ENCODE data around the gene DQX1. TPM values are rescaled to one million over a fixed set of nuclear protein-coding genes. Genes with fewer than 3 reads are reported as not detected.

DQX1 gene
- total RNA-seq, 1 experiment from 2014 or later, result 1.3 TPM

DNA sequence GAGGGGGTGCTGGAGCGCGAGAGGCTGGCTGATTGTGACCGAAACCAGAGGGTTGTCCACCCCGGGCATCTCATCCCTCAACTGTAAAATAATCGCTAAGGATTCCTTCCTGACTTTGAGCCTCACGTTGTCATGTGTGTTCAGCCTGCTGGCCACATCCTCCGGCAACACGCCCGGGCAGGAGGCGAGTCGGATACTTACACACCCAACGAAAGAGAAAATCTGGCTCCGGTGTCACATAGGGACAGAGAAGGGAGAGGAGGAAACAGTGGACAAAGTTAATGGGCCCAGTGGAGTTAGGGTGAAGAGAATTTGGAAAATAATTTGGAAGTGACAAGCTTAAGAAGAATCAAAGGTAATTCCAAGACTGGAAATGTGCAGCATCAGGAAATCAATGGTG, 9.4 kb downstream of the DQX1 start:
- Histone ChIP-seq H3K4me1 (replicated peaks; ENCODE audit: insufficient read depth) (no peaks in the 10 kb centered on the region), H2AFZ (no peak overlapping the region), H3K4me3 (no peak overlapping the region), H3K27ac (no peak overlapping the region), H3K79me2 (ENCODE audit: low read depth) (no peaks in the 10 kb centered on the region), H3K9me2 (ENCODE audit: insufficient read depth) (no peaks in the 10 kb centered on the region), H3F3A (ENCODE audit: insufficient read depth, low read depth) (no peaks in the 10 kb centered on the region), H3K27me3 (ENCODE audit: insufficient read depth, low read depth) (no peaks in the 10 kb centered on the region), H4K20me1 (ENCODE audit: insufficient read depth) (no peaks in the 10 kb centered on the region), H3K9me3 (ENCODE audit: insufficient read depth, low read depth) (no peaks in the 10 kb centered on the region), H3K4me2 (no peak overlapping the region), H3K36me3 (ENCODE audit: low read depth) (no peaks in the 10 kb centered on the region)
- TF ChIP-seq EZH2 (IDR thresholded peaks at IDR 0.05; ENCODE audit: low read depth), result no peak
- TF ChIP-seq, protein P1, sequence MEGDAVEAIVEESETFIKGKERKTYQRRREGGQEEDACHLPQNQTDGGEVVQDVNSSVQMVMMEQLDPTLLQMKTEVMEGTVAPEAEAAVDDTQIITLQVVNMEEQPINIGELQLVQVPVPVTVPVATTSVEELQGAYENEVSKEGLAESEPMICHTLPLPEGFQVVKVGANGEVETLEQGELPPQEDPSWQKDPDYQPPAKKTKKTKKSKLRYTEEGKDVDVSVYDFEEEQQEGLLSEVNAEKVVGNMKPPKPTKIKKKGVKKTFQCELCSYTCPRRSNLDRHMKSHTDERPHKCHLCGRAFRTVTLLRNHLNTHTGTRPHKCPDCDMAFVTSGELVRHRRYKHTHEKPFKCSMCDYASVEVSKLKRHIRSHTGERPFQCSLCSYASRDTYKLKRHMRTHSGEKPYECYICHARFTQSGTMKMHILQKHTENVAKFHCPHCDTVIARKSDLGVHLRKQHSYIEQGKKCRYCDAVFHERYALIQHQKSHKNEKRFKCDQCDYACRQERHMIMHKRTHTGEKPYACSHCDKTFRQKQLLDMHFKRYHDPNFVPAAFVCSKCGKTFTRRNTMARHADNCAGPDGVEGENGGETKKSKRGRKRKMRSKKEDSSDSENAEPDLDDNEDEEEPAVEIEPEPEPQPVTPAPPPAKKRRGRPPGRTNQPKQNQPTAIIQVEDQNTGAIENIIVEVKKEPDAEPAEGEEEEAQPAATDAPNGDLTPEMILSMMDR (conservative IDR thresholded peaks at IDR 0.05), result no peak
- intact Hi-C loops (cut with micrococcal nuclease; ENCODE audit: unreplicated experiment), result no loop called here
- ChIA-PET CTCF (no interaction called here), POLR2A (ENCODE audit: unreplicated experiment) (no interaction called here)
- no peak for DNase-seq
- no TSS peak for BruUV-seq (replicated peaks)

DNA sequence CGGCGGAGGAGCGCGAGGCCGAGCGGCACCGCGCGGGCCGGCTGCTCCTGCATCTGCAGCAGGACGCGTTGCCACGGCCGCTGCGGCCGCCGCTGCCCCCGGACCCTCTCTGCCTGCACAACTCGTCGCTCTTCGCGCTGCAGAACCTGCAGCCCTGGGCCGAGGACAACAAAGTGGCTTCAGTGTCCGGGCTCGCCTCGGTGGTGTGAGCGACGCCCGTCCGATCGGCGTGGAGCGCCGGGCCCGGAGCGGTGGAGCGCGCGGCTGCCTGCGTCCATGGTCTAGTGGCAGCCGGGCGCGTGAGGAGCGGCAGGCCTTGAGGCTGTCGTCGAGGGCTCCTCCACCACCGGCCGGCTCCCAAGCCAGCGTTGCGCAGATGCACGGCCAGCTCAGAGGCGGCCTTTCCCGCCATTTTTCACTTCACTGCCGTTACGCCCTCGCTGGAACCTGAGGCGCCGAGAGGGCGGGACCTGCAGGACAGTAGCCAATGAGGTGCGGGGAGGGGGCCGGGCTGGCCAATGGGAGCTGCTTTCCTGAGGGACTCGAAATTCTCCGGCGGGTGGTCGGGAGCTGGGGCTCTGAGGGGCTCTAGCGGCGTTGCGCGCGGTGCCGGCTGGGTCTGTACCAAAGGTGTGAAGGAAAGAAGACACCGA, 9.9 kb downstream of the DQX1 start:
- POLR2A ChIA-PET (ENCODE audit: unreplicated experiment), result no interaction called here

DNA sequence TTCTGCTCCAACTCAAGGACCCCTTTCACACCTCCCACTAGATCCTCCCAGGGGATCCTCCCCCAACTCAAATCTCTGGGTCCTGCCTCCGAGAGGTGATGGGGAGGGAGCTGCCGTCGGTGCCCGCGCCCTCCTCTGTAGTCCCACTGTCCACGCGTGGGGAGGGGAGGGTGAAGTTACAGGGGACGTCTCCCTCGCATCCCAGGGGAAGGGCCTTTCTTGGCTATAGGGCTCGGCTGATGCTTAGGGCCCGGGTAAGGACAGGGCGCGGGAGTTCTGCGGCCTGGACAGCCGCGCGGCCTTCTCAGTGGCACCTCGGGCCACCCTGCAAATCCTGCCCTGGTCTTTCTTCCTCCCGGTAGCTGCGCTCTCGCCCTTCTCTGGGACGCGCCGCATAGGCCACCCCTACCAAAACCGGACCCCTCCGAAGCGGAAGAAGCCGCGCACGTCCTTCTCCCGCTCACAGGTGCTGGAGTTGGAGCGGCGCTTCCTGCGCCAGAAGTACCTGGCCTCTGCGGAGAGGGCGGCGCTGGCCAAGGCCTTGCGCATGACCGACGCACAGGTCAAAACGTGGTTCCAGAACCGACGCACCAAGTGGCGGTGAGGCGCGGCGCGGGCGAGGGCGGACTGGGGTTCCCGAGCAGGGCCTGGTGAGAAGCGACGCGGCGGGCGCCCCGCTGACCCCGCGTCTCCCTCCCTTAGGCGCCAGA, 10.6 kb downstream of the DQX1 start:
- H3K27me3 ChIP-seq (ENCODE audit: insufficient read depth, low read depth), result no peaks in the 10 kb centered on the region
- no peaks in the 10 kb centered on the region for H3K9me3 ChIP-seq (ENCODE audit: insufficient read depth, low read depth)
- H3K4me2 ChIP-seq, result no peak overlapping the region
- DNase-seq, result no peak
- ChIA-PET POLR2A (ENCODE audit: unreplicated experiment) (no interaction called here), CTCF (no interaction called here)
- no peak overlapping the region for H2AFZ ChIP-seq
- intact Hi-C loops (cut with micrococcal nuclease; ENCODE audit: unreplicated experiment), result no loop called here
- H3F3A ChIP-seq (ENCODE audit: insufficient read depth, low read depth), result no peaks in the 10 kb centered on the region
- no peaks in the 10 kb centered on the region for H3K4me1 ChIP-seq (replicated peaks; ENCODE audit: insufficient read depth)
- H3K36me3 ChIP-seq (ENCODE audit: low read depth), result no peaks in the 10 kb centered on the region
- no peak for TF ChIP-seq EZH2 (IDR thresholded peaks at IDR 0.05; ENCODE audit: low read depth)
- TF ChIP-seq, protein P1 (conservative IDR thresholded peaks at IDR 0.05), result no peak
- no peaks in the 10 kb centered on the region for H3K9me2 ChIP-seq (ENCODE audit: insufficient read depth)
- no peaks in the 10 kb centered on the region for H4K20me1 ChIP-seq (ENCODE audit: insufficient read depth)
- H3K4me3 ChIP-seq, result no peak overlapping the region
- BruUV-seq (replicated peaks), result no TSS peak
- H3K27ac ChIP-seq, result no peak overlapping the region
- no peaks in the 10 kb centered on the region for H3K79me2 ChIP-seq (ENCODE audit: low read depth)

More for the DNA sequence above, 9.9 kb downstream of the DQX1 start:
- H2AFZ ChIP-seq, result no peak overlapping the region
- H3K79me2 ChIP-seq (ENCODE audit: low read depth), result no peaks in the 10 kb centered on the region
- H3K36me3 ChIP-seq (ENCODE audit: low read depth), result no peaks in the 10 kb centered on the region
- no peaks in the 10 kb centered on the region for H3K4me1 ChIP-seq (replicated peaks; ENCODE audit: insufficient read depth)
- no peaks in the 10 kb centered on the region for H4K20me1 ChIP-seq (ENCODE audit: insufficient read depth)
- no peak overlapping the region for H3K27ac ChIP-seq
- no peaks in the 10 kb centered on the region for H3K9me2 ChIP-seq (ENCODE audit: insufficient read depth)
- no peaks in the 10 kb centered on the region for H3K9me3 ChIP-seq (ENCODE audit: insufficient read depth, low read depth)
- H3K27me3 ChIP-seq (ENCODE audit: insufficient read depth, low read depth), result no peaks in the 10 kb centered on the region
- H3K4me3 ChIP-seq, result no peak overlapping the region
- no peak for DNase-seq
- intact Hi-C loops (cut with micrococcal nuclease; ENCODE audit: unreplicated experiment), result no loop called here
- CTCF ChIA-PET, result no interaction called here
- no peaks in the 10 kb centered on the region for H3F3A ChIP-seq (ENCODE audit: insufficient read depth, low read depth)
- TF ChIP-seq EZH2 (IDR thresholded peaks at IDR 0.05; ENCODE audit: low read depth), result no peak
- TF ChIP-seq, protein P1 (conservative IDR thresholded peaks at IDR 0.05), result no peak
- BruUV-seq (replicated peaks), result no TSS peak
- no peak overlapping the region for H3K4me2 ChIP-seq

Measured in PC-9 (cell line).